Measurements from ENCODE around the gene PLEKHM2.

The PLEKHM2 gene

GRCh38 chr1:15726508-15726907 is 42.4 kb downstream of the PLEKHM2 start:
- H3K4me1 ChIP-seq (ENCODE audit: control insufficient read depth, insufficient read depth, low read length, unreplicated experiment): no peaks in the 10 kb centered on the region
- no peak overlapping the region for H2AFZ ChIP-seq (ENCODE audit: low read length, unreplicated experiment)
- no peaks in the 10 kb centered on the region for H3K79me2 ChIP-seq (ENCODE audit: control insufficient read depth, insufficient read depth, low read length, unreplicated experiment)
- peaks cover 5% of the 10 kb centered on the region; the same call in 1 of the 2 replicates for H3K36me3 ChIP-seq (ENCODE audit: insufficient read depth, low read length)
- H3K27me3 ChIP-seq (ENCODE audit: insufficient read depth, low read length): no peaks in the 10 kb centered on the region
- H3K4me3 ChIP-seq (ENCODE audit: low read depth, low read length): no peak overlapping the region
- H3K27ac ChIP-seq (ENCODE audit: low read depth, low read length): no peak overlapping the region

GRCh38 chr1:15727021-15727420 is 42.9 kb downstream of the PLEKHM2 start:
- peaks cover 5% of the 10 kb centered on the region; the same call in 1 of the 2 replicates for H3K36me3 ChIP-seq (ENCODE audit: insufficient read depth, low read length)
- H3K27ac ChIP-seq (ENCODE audit: low read depth, low read length): no peak overlapping the region
- H3K79me2 ChIP-seq (ENCODE audit: control insufficient read depth, insufficient read depth, low read length, unreplicated experiment): no peaks in the 10 kb centered on the region

GRCh38 chr1:15727424-15727823 is 43.3 kb downstream of the PLEKHM2 start:
- H3K27ac ChIP-seq (ENCODE audit: low read depth, low read length): no peak overlapping the region

More at GRCh38 chr1:15727021-15727420, 42.9 kb downstream of the PLEKHM2 start:
- Histone ChIP-seq H2AFZ (ENCODE audit: low read length, unreplicated experiment) (no peak overlapping the region), H3K4me3 (ENCODE audit: low read depth, low read length) (no peak overlapping the region), H3K27me3 (ENCODE audit: insufficient read depth, low read length) (no peaks in the 10 kb centered on the region), H3K4me1 (ENCODE audit: control insufficient read depth, insufficient read depth, low read length, unreplicated experiment) (no peaks in the 10 kb centered on the region)

GRCh38 chr1:15727866-15728534 is 43.9 kb downstream of the PLEKHM2 start:
- Histone ChIP-seq H3K27ac (ENCODE audit: low read depth, low read length) (no peak overlapping the region), H3K4me1 (ENCODE audit: control insufficient read depth, insufficient read depth, low read length, unreplicated experiment) (no peaks in the 10 kb centered on the region), H3K4me3 (ENCODE audit: low read depth, low read length) (no peak overlapping the region), H2AFZ (ENCODE audit: low read length, unreplicated experiment) (no peak overlapping the region), H3K27me3 (ENCODE audit: insufficient read depth, low read length) (no peaks in the 10 kb centered on the region), H3K79me2 (ENCODE audit: control insufficient read depth, insufficient read depth, low read length, unreplicated experiment) (no peaks in the 10 kb centered on the region), H3K36me3 (ENCODE audit: insufficient read depth, low read length) (peaks cover 5% of the 10 kb centered on the region; the same call in 1 of the 2 replicates)

More at GRCh38 chr1:15727424-15727823, 43.3 kb downstream of the PLEKHM2 start:
- Histone ChIP-seq H3K36me3 (ENCODE audit: insufficient read depth, low read length) (peaks cover 5% of the 10 kb centered on the region; the same call in 1 of the 2 replicates), H3K27me3 (ENCODE audit: insufficient read depth, low read length) (no peaks in the 10 kb centered on the region), H3K4me3 (ENCODE audit: low read depth, low read length) (no peak overlapping the region), H3K4me1 (ENCODE audit: control insufficient read depth, insufficient read depth, low read length, unreplicated experiment) (no peaks in the 10 kb centered on the region), H2AFZ (ENCODE audit: low read length, unreplicated experiment) (no peak overlapping the region), H3K79me2 (ENCODE audit: control insufficient read depth, insufficient read depth, low read length, unreplicated experiment) (no peaks in the 10 kb centered on the region)

GRCh38 chr1:15728937-15729657 is 45.0 kb downstream of the PLEKHM2 start:
- no peak overlapping the region for H3K27ac ChIP-seq (ENCODE audit: low read depth, low read length)
- H3K4me3 ChIP-seq (ENCODE audit: low read depth, low read length): no peak overlapping the region
- H3K36me3 ChIP-seq (ENCODE audit: insufficient read depth, low read length): peaks cover 5% of the 10 kb centered on the region; the same call in 1 of the 2 replicates
- H3K4me1 ChIP-seq (ENCODE audit: control insufficient read depth, insufficient read depth, low read length, unreplicated experiment): no peaks in the 10 kb centered on the region
- no peaks in the 10 kb centered on the region for H3K27me3 ChIP-seq (ENCODE audit: insufficient read depth, low read length)
- no peak overlapping the region for H2AFZ ChIP-seq (ENCODE audit: low read length, unreplicated experiment)
- H3K79me2 ChIP-seq (ENCODE audit: control insufficient read depth, insufficient read depth, low read length, unreplicated experiment): no peaks in the 10 kb centered on the region

GRCh38 chr1:15730423-15730822 is 46.3 kb downstream of the PLEKHM2 start:
- Histone ChIP-seq H3K36me3 (ENCODE audit: insufficient read depth, low read length) (peaks cover 5% of the 10 kb centered on the region; the same call in 1 of the 2 replicates), H3K27me3 (ENCODE audit: insufficient read depth, low read length) (no peaks in the 10 kb centered on the region), H3K27ac (ENCODE audit: low read depth, low read length) (no peak overlapping the region), H3K4me1 (ENCODE audit: control insufficient read depth, insufficient read depth, low read length, unreplicated experiment) (no peaks in the 10 kb centered on the region), H2AFZ (ENCODE audit: low read length, unreplicated experiment) (no peak overlapping the region), H3K4me3 (ENCODE audit: low read depth, low read length) (no peak overlapping the region), H3K79me2 (ENCODE audit: control insufficient read depth, insufficient read depth, low read length, unreplicated experiment) (no peaks in the 10 kb centered on the region)

GRCh38 chr1:15730936-15731335 is 46.8 kb downstream of the PLEKHM2 start:
- H2AFZ ChIP-seq (ENCODE audit: low read length, unreplicated experiment): no peak overlapping the region
- H3K27me3 ChIP-seq (ENCODE audit: insufficient read depth, low read length): no peaks in the 10 kb centered on the region
- H3K4me3 ChIP-seq (ENCODE audit: low read depth, low read length): no peak overlapping the region
- H3K36me3 ChIP-seq (ENCODE audit: insufficient read depth, low read length): peaks cover 5% of the 10 kb centered on the region; the same call in 1 of the 2 replicates
- no peak overlapping the region for H3K27ac ChIP-seq (ENCODE audit: low read depth, low read length)
- no peaks in the 10 kb centered on the region for H3K4me1 ChIP-seq (ENCODE audit: control insufficient read depth, insufficient read depth, low read length, unreplicated experiment)
- no peaks in the 10 kb centered on the region for H3K79me2 ChIP-seq (ENCODE audit: control insufficient read depth, insufficient read depth, low read length, unreplicated experiment)

- Histone ChIP-seq H3K36me3 (ENCODE audit: insufficient read depth, low read length) (0 out of 2 replicates have a peak, but pooled peaks cover 5% of the 10 kb centered on the region), H3K27ac (ENCODE audit: low read depth, low read length) (no peak overlapping the region), H3K4me1 (ENCODE audit: control insufficient read depth, insufficient read depth, low read length, unreplicated experiment) (no peaks in the 10 kb centered on the region), H2AFZ (ENCODE audit: low read length, unreplicated experiment) (no peak overlapping the region), H3K79me2 (ENCODE audit: control insufficient read depth, insufficient read depth, low read length, unreplicated experiment) (no peaks in the 10 kb centered on the region), H3K4me3 (ENCODE audit: low read depth, low read length) (no peak overlapping the region), H3K27me3 (ENCODE audit: insufficient read depth, low read length) (no peaks in the 10 kb centered on the region)
These were observed 47.9 kb downstream of the PLEKHM2 start for GRCh38 chr1:15731735-15732685.

GRCh38 chr1:15732686-15733081 is 48.6 kb downstream of the PLEKHM2 start:
- Histone ChIP-seq H2AFZ (ENCODE audit: low read length, unreplicated experiment) (no peak overlapping the region), H3K27ac (ENCODE audit: low read depth, low read length) (no peak overlapping the region), H3K4me3 (ENCODE audit: low read depth, low read length) (no peak overlapping the region), H3K27me3 (ENCODE audit: insufficient read depth, low read length) (no peaks in the 10 kb centered on the region), H3K4me1 (ENCODE audit: control insufficient read depth, insufficient read depth, low read length, unreplicated experiment) (no peaks in the 10 kb centered on the region), H3K79me2 (ENCODE audit: control insufficient read depth, insufficient read depth, low read length, unreplicated experiment) (no peaks in the 10 kb centered on the region), H3K36me3 (ENCODE audit: insufficient read depth, low read length) (0 out of 2 replicates have a peak, but pooled peaks cover 5% of the 10 kb centered on the region)

- H3K36me3 ChIP-seq (ENCODE audit: insufficient read depth, low read length): 0 out of 2 replicates have a peak, but pooled peaks cover 5% of the 10 kb centered on the region
- H3K27me3 ChIP-seq (ENCODE audit: insufficient read depth, low read length): no peaks in the 10 kb centered on the region
- no peaks in the 10 kb centered on the region for H3K4me1 ChIP-seq (ENCODE audit: control insufficient read depth, insufficient read depth, low read length, unreplicated experiment)
- H3K27ac ChIP-seq (ENCODE audit: low read depth, low read length): no peak overlapping the region
- no peak overlapping the region for H3K4me3 ChIP-seq (ENCODE audit: low read depth, low read length)
- no peak overlapping the region for H2AFZ ChIP-seq (ENCODE audit: low read length, unreplicated experiment)
- H3K79me2 ChIP-seq (ENCODE audit: control insufficient read depth, insufficient read depth, low read length, unreplicated experiment): no peaks in the 10 kb centered on the region
These were observed 49.2 kb downstream of the PLEKHM2 start for GRCh38 chr1:15733218-15733725.
